GM23248 (cell line): ENCODE measurements around the gene MORC4. TPM values are rescaled to one million over a fixed set of nuclear protein-coding genes. Genes with fewer than 3 reads are reported as not detected.
A peak's percentile ranks its signal among the peaks of the same experiment; 100 is the strongest.

Experiments used
- DNase-seq: peaks from one replicate; pipeline ENCODE4 v3.0.0-alpha.2; 2015
- H2AFZ ChIP-seq: fragments of 200-600 bp; sonication (generic); 2 replicates; pipeline ENCODE4 v1.6.1; 2016; ENCODE audit warnings: antibody characterized with exemption
- H3F3A ChIP-seq: fragments of 200-600 bp; sonication (generic); 2 replicates; pipeline ENCODE4 v1.6.1; 2016; ENCODE audit warnings: mild to moderate bottlenecking, antibody characterized with exemption, mixed run types; ENCODE audit not compliant: insufficient read depth
- H3K27ac ChIP-seq: fragments of 200-600 bp; sonication (generic); 2 replicates; pipeline ENCODE4 v1.5.1; 2016; ENCODE audit warnings: mild to moderate bottlenecking
- H3K27me3 ChIP-seq: fragments of 200-600 bp; sonication (generic); replicated peaks from 2 replicates; pipeline ENCODE4 v1.6.1; 2016; ENCODE audit warnings: mild to moderate bottlenecking; ENCODE audit not compliant: insufficient read depth
- H3K36me3 ChIP-seq: fragments of 200-600 bp; sonication (generic); 2 replicates; pipeline ENCODE4 v1.6.1; 2016; ENCODE audit warnings: low read depth, mild to moderate bottlenecking
- H3K4me1 ChIP-seq: fragments of 200-600 bp; sonication (generic); 2 replicates; pipeline ENCODE4 v1.6.1; 2016; ENCODE audit warnings: mild to moderate bottlenecking; ENCODE audit not compliant: insufficient read depth
- H3K4me2 ChIP-seq: fragments of 200-600 bp; sonication (generic); one replicate; pipeline ENCODE4 v1.6.1; 2016; ENCODE audit warnings: mild to moderate bottlenecking; ENCODE audit not compliant: unreplicated experiment
- H3K4me3 ChIP-seq: fragments of 200-600 bp; sonication (generic); 2 replicates; pipeline ENCODE4 v1.5.1; 2016; ENCODE audit warnings: mild to moderate bottlenecking
- H3K79me2 ChIP-seq: fragments of 200-600 bp; sonication (generic); 2 replicates; pipeline ENCODE4 v1.6.1; 2016; ENCODE audit warnings: mild to moderate bottlenecking; ENCODE audit not compliant: insufficient read depth
- H3K9ac ChIP-seq: fragments of 200-600 bp; sonication (generic); 2 replicates; pipeline ENCODE4 v1.6.1; 2016; ENCODE audit warnings: mild to moderate bottlenecking
- H3K9me2 ChIP-seq: fragments of 200-600 bp; sonication (generic); 2 replicates; pipeline ENCODE4 v1.6.1; 2016; ENCODE audit warnings: mixed run types, mild to moderate bottlenecking, moderate library complexity; ENCODE audit not compliant: insufficient read depth
- H3K9me3 ChIP-seq: fragments of 200-600 bp; sonication (generic); one replicate; pipeline ENCODE4 v1.6.1; 2017; ENCODE audit warnings: low read depth
- H4K20me1 ChIP-seq: fragments of 200-600 bp; sonication (generic); 2 replicates; pipeline ENCODE4 v1.6.0; 2016; ENCODE audit not compliant: insufficient read depth
- EZH2 ChIP-seq: fragments of 200-600 bp; sonication (generic); IDR thresholded peaks from 2 replicates; pipeline ENCODE4 v1.6.1; 2018; ENCODE audit warnings: antibody characterized with exemption, mild to moderate bottlenecking; ENCODE audit not compliant: insufficient read depth, poor library complexity, severe bottlenecking
- EZH2phosphoT487 ChIP-seq: fragments of 200-600 bp; sonication (generic); IDR thresholded peaks from 2 replicates; pipeline ENCODE4 v1.6.1; 2018; ENCODE audit warnings: antibody characterized with exemption, moderate library complexity, mild to moderate bottlenecking, low read depth; ENCODE audit not compliant: insufficient read depth
- WGBS, 2 experiments: methylation state at CpG; one replicate each; pipeline ENCODE4 v1.1.6; 2015 to 2017; ENCODE audit warnings: low lambda C conversion rate in 2 of 2, low coverage in 1 of 2; ENCODE audit errors: missing lambda C conversion rate in 2 of 2; 5-methylcytosine and 5-hydroxymethylcytosine counted together
- in situ Hi-C: fragments of 300-500 bp; cut with MboI; formaldehyde crosslinking; loops from 2 replicates; pipeline ENCODE4 v1.15.0; 2020
- polyA plus RNA-seq: library from polyadenylated mRNA; unstranded; fragments of >200 nt; fragmentation: Nextera tagmentation; extraction: Ambion mirVana; gene quantifications from 2 replicates; pipeline ENCODE4 v1.2.1, GENCODE V29; 2016
- total RNA-seq: library from RNA; depleted of rRNA; stranded (reverse); fragments of >200 nt; shearing (Covaris generic); gene quantifications from 2 replicates; pipeline ENCODE4 v1.2.3, GENCODE V29; 2014

MORC4 gene
- total and polyA plus RNA-seq, 2 experiments from 2014 or later: 12.3 to 23.7 TPM

DNA sequence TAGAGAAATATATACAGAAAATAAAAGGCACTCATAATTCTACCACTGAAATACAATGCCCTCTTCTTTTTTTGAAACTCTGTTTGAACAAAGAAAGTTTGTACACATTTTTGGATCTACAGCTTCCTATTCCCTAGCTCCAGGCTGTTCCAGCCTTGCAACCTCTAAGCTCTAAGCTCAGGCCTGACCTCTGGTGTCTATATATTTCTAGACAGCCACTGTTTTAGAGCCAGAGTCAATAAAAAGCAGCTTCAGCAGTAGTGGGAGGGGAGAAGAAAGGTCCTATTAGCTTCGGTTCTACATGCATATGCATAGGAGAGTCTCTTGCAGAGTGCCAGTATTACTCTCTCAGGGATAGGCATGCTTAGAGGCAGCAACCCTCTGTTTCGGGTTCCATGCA is 40.1 kb downstream of the MORC4 start:
- Histone ChIP-seq H3K4me3 (no peak overlapping the region), H4K20me1 (no peaks in the 10 kb centered on the region), H2AFZ (no peak overlapping the region), H3K9ac (no peak overlapping the region), H3F3A (no peaks in the 10 kb centered on the region), H3K4me2 (no peak overlapping the region), H3K79me2 (no peaks in the 10 kb centered on the region), H3K36me3 (no peaks in the 10 kb centered on the region), H3K9me3 (no peaks in the 10 kb centered on the region), H3K4me1 (peaks cover 7% of the 10 kb centered on the region), H3K27me3 (no peaks in the 10 kb centered on the region), H3K9me2 (no peaks in the 10 kb centered on the region), H3K27ac (no peak overlapping the region)
- TF ChIP-seq EZH2: no peak
- TF ChIP-seq EZH2phosphoT487: no peak
- DNase-seq: peak; percentile 37
- in situ Hi-C loops: no loop called here
- 54 to 92% methylated on average over 1 to 2 of the region's 2 CpGs for WGBS, 2 experiments

DNA sequence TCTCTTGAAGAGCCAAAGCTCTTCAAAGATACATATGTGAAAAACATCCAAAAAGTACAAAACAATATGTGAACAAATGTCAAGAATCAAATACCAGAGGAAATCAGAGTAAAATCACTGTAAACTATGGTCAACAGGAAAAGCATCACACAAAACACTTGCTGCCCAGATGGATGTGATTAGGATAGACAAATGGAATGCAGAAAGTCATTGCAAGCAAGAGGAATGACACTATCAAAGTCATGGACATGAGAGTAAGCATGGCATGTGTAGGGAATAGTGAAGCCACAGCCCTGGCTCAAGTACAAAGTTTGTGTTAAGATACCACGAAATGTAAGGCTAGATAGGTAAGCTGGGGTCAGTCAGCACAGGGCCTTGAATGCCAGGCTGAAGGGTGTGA is 42.2 kb downstream of the MORC4 start:
- in situ Hi-C loops: no loop called here
- TF ChIP-seq EZH2 (no peak), EZH2phosphoT487 (no peak)
- no peaks in the 10 kb centered on the region for H4K20me1 ChIP-seq
- H3K9ac ChIP-seq: no peak overlapping the region
- H3K4me1 ChIP-seq: peaks cover 14% of the 10 kb centered on the region
- no peaks in the 10 kb centered on the region for H3K9me3 ChIP-seq
- DNase-seq: peak; percentile 13
- H2AFZ ChIP-seq: no peak overlapping the region
- no peak overlapping the region for H3K27ac ChIP-seq
- no peaks in the 10 kb centered on the region for H3K79me2 ChIP-seq
- H3K36me3 ChIP-seq: no peaks in the 10 kb centered on the region
- WGBS, 2 experiments: 78 to 94% methylated on average over 1 of the region's 1 CpG
- no peaks in the 10 kb centered on the region for H3F3A ChIP-seq
- no peak overlapping the region for H3K4me2 ChIP-seq
- no peaks in the 10 kb centered on the region for H3K27me3 ChIP-seq
- H3K4me3 ChIP-seq: no peak overlapping the region
- no peaks in the 10 kb centered on the region for H3K9me2 ChIP-seq

DNA sequence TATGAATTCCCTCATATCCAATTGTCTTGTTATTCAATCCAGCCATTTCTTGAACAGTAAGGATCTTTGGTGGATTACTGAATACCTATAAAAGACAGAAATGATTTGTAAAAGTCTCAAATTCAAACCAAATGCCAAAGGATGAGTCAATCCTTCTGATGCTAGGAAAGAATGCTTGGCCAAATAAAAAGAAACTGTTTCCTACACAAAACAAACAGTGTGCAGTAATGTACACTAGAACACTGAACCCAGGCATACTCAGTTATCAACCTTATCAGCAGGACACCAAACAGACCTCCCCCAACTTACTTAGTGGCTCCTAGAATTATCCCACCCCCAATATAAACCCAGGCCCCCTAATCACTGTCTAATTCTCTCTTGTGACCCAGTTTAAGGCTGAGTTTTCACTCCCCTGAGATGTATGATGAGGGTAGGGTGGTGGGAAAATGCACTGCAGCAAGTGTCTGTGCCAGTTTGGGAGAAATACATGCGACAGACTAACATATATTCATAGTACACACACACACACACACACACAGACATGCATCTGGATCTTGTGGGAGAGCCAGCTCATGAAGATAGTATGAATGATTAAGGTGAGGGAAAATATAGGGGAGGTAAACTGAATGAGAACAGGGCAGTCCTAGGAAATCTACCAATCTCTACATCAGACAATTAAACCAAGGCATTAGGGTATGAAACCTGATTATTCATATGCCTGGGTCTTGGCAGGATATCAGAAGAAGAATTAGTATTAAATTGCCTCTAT is 44.8 kb downstream of the MORC4 start:
- Histone ChIP-seq H3K79me2 (no peaks in the 10 kb centered on the region), H3K9me3 (no peaks in the 10 kb centered on the region), H3K4me2 (peak overlapping the region; percentile 61), H3K9ac (no peak overlapping the region), H3K4me3 (no peak overlapping the region), H2AFZ (no peak overlapping the region), H3F3A (no peaks in the 10 kb centered on the region), H3K36me3 (no peaks in the 10 kb centered on the region), H3K27me3 (no peaks in the 10 kb centered on the region), H4K20me1 (no peaks in the 10 kb centered on the region), H3K4me1 (peaks cover 14% of the 10 kb centered on the region), H3K9me2 (no peaks in the 10 kb centered on the region), H3K27ac (peak overlapping the region; percentile 37; the same call in 1 of the 2 replicates)
- in situ Hi-C loops: no loop called here
- TF ChIP-seq EZH2 (no peak), EZH2phosphoT487 (no peak)
- peak; percentile 56 for DNase-seq
- 67 to 90% methylated on average over 1 of the region's 1 CpG for WGBS, 2 experiments

DNA sequence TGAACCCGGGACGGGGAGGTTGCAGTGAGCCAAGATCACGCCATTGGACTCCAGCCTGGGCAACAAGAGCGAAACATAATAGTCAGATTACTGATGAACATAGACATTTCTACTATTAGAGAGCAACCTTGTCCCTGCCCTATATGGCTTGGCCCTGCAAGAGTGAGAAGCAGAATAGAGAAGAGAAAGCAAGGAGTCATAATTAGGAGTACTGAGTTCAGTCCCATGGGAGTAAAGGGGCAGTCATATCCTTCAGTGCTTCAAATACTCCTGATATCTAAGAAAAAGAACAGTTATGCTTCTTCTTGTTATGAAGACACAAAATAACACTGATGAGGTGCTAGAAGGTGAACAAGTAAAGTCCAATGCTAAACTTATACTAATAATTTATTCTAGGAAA is 46.0 kb downstream of the MORC4 start:
- Histone ChIP-seq H3K79me2 (no peaks in the 10 kb centered on the region), H3K27ac (no peak overlapping the region), H3K27me3 (no peaks in the 10 kb centered on the region), H3F3A (no peaks in the 10 kb centered on the region), H3K4me3 (no peak overlapping the region), H3K4me1 (peaks cover 14% of the 10 kb centered on the region), H3K9me2 (no peaks in the 10 kb centered on the region), H3K36me3 (no peaks in the 10 kb centered on the region), H3K4me2 (no peak overlapping the region), H3K9ac (no peak overlapping the region), H4K20me1 (no peaks in the 10 kb centered on the region), H3K9me3 (no peaks in the 10 kb centered on the region), H2AFZ (no peak overlapping the region)
- DNase-seq: no peak
- 100% methylated on average over 4 of the region's 4 CpGs for WGBS, 2 experiments
- no peak for TF ChIP-seq EZH2phosphoT487
- no peak for TF ChIP-seq EZH2
- in situ Hi-C loops: no loop called here
